Measurements from ENCODE around the gene CFAP61. TPM values are rescaled to one million over a fixed set of nuclear protein-coding genes. Genes with fewer than 3 reads are reported as not detected.

Gene CFAP61
- polyA plus RNA-seq, 1 of the 3 experiments (the other 2 are of a cell fraction) = 0.26 TPM

DNA sequence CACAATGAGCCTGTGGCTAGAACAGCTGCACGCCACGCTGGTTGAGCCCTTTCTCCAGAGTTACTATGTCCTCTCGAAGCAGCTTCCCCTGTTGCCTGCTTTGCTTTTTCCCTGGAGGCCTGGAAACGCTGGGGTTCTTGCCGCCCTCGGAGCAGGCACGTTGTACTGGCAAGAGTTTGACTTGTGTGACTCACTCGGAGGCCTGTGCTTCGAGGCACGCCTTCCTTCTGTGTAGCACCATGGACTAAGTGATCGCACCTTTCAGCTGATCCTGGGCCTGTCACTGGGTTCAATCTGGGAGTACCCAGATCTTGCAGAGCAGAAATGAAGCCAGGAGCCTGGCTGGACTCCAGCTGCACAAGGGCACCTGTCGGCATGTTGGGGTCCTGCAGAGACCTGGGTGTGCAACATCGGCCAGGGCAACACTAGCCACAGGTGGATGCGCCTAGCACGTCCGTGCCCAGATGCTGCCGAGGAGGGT is 320.8 kb downstream of the CFAP61 start:
- Histone ChIP-seq H3K4me3 (ENCODE audit: low read depth in 2 of 2, low read length in 1 of 2) (no peak overlapping the region), H3K9me3 (no peaks in the 10 kb centered on the region), H3K36me3 (replicated peaks in 1 of 2; ENCODE audit: control insufficient read depth in 1 of 2, insufficient read depth in 2 of 2, low read length in 1 of 2) (no peaks in the 10 kb centered on the region), H3K9ac (no peak overlapping the region), H3K27ac (ENCODE audit: low read depth in 2 of 2, low read length in 1 of 2) (no peak overlapping the region), H3K9me2 (no peaks in the 10 kb centered on the region), H3K27me3 (ENCODE audit: insufficient read depth) (peaks cover 52% of the 10 kb centered on the region), H4K20me1 (ENCODE audit: insufficient read depth) (no peaks in the 10 kb centered on the region), H2AFZ (ENCODE audit: low read depth) (no peak overlapping the region), H3F3A (replicated peaks; ENCODE audit: insufficient read depth) (no peaks in the 10 kb centered on the region), H3K4me1 (ENCODE audit: control insufficient read depth in 1 of 2, insufficient read depth in 2 of 2, low read depth in 1 of 2, low read length in 1 of 2) (no peaks in the 10 kb centered on the region; a peak in 1 of 4 replicates), H3K4me2 (no peak overlapping the region), H3K79me2 (ENCODE audit: insufficient read depth) (no peaks in the 10 kb centered on the region)
- TF ChIP-seq JUND (IDR thresholded peaks at IDR 0.05) (no peak), RXRA (IDR thresholded peaks at IDR 0.05; ENCODE audit: borderline replicate concordance, low read depth) (no peak), POLR2AphosphoS5 (IDR thresholded peaks at IDR 0.05; ENCODE audit: low read depth, low read length) (no peak), FOSL2 (IDR thresholded peaks at IDR 0.05; ENCODE audit: borderline replicate concordance, low read depth) (no peak), ELF1 (IDR thresholded peaks at IDR 0.05) (no peak), NFIC (IDR thresholded peaks at IDR 0.05; ENCODE audit: borderline replicate concordance) (no peak), GABPA (IDR thresholded peaks at IDR 0.05; ENCODE audit: low read depth) (no peak), SIN3A (IDR thresholded peaks at IDR 0.05; ENCODE audit: borderline replicate concordance, low read depth, low read length) (no peak), SMC3 (IDR thresholded peaks at IDR 0.05; ENCODE audit: low read depth, low read length) (no peak), RFX5 (IDR thresholded peaks at IDR 0.05; ENCODE audit: low read length) (no peak), CHD2 (IDR thresholded peaks at IDR 0.05; ENCODE audit: low read length, partially characterized antibody) (no peak)
- TF ChIP-seq, protein P1, sequence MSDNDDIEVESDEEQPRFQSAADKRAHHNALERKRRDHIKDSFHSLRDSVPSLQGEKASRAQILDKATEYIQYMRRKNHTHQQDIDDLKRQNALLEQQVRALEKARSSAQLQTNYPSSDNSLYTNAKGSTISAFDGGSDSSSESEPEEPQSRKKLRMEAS (IDR thresholded peaks at IDR 0.05; ENCODE audit: low read depth) = no peak
- TF ChIP-seq, protein P2, sequence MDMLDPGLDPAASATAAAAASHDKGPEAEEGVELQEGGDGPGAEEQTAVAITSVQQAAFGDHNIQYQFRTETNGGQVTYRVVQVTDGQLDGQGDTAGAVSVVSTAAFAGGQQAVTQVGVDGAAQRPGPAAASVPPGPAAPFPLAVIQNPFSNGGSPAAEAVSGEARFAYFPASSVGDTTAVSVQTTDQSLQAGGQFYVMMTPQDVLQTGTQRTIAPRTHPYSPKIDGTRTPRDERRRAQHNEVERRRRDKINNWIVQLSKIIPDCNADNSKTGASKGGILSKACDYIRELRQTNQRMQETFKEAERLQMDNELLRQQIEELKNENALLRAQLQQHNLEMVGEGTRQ (IDR thresholded peaks at IDR 0.05; ENCODE audit: borderline replicate concordance, low read depth, low read length) = no peak
- no peak for DNase-seq
- 34% methylated on average over 12 of the region's 17 CpGs for WGBS (ENCODE audit: low lambda C conversion rate)
- POLR2A ChIA-PET = no interaction called here
- CTCF ChIA-PET = interaction anchor here (1.4 to 5.2 kb wide), 2 partner anchors 11 to 13 kb away, joined by 4 to 36 read pairs; no protein-coding TSS in a partner anchor

DNA sequence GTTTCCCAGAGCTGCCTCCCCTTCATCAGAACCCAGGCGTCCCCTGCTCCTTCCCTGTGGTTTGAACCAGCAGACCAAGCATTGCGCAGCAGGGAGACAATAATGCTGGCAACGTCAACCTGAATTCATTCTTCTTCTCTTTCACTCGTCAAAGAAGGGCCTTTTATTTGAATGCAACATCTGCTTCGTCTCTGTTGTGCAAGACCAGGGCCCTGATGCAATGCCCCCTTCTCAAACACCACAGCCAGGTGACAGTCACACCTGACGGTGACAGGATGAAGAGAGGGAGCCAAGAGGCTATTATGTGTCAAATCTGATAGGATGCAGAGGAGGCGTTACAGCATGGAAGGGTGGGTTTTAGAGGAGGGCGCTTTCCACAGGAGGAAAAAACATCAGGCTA is 323.5 kb downstream of the CFAP61 start:
- Histone ChIP-seq H3K27me3 (ENCODE audit: insufficient read depth) (peaks cover 37% of the 10 kb centered on the region), H3F3A (replicated peaks; ENCODE audit: insufficient read depth) (no peaks in the 10 kb centered on the region), H3K36me3 (replicated peaks in 1 of 2; ENCODE audit: control insufficient read depth in 1 of 2, insufficient read depth in 2 of 2, low read length in 1 of 2) (no peaks in the 10 kb centered on the region), H3K9me2 (no peaks in the 10 kb centered on the region), H3K9ac (no peak overlapping the region), H4K20me1 (ENCODE audit: insufficient read depth) (no peaks in the 10 kb centered on the region), H3K79me2 (ENCODE audit: insufficient read depth) (no peaks in the 10 kb centered on the region), H3K9me3 (no peaks in the 10 kb centered on the region), H3K4me3 (ENCODE audit: low read depth in 2 of 2, low read length in 1 of 2) (no peak overlapping the region), H3K4me1 (ENCODE audit: control insufficient read depth in 1 of 2, insufficient read depth in 2 of 2, low read depth in 1 of 2, low read length in 1 of 2) (no peaks in the 10 kb centered on the region), H3K27ac (ENCODE audit: low read depth in 2 of 2, low read length in 1 of 2) (no peak overlapping the region), H2AFZ (ENCODE audit: low read depth) (no peak overlapping the region), H3K4me2 (no peak overlapping the region)
- TF ChIP-seq FOSL2 (IDR thresholded peaks at IDR 0.05; ENCODE audit: borderline replicate concordance, low read depth) (no peak), TEAD4 (IDR thresholded peaks at IDR 0.05; ENCODE audit: borderline replicate concordance, insufficient read depth) (no peak), MEF2A (IDR thresholded peaks at IDR 0.05; ENCODE audit: borderline replicate concordance, low read depth) (no peak), JUND (IDR thresholded peaks at IDR 0.05) (no peak), GATA2 (CRISPR knock-in tag; IDR thresholded peaks at IDR 0.05) (no peak), SIN3A (IDR thresholded peaks at IDR 0.05; ENCODE audit: borderline replicate concordance, low read depth, low read length) (no peak), NRF1 (IDR thresholded peaks at IDR 0.05; ENCODE audit: low read depth, low read length) (no peak), EP300 (IDR thresholded peaks at IDR 0.05; ENCODE audit: borderline replicate concordance in 1 of 2, low read depth in 1 of 2, low read length in 1 of 2) (no peak), RXRA (IDR thresholded peaks at IDR 0.05; ENCODE audit: borderline replicate concordance, low read depth) (no peak), MXI1 (IDR thresholded peaks at IDR 0.05; ENCODE audit: low read depth, low read length) (no peak), EZH2phosphoT487 (IDR thresholded peaks at IDR 0.05; ENCODE audit: borderline replicate concordance, low read depth) (no peak), CHD2 (IDR thresholded peaks at IDR 0.05; ENCODE audit: low read length, partially characterized antibody) (no peak), RFX5 (IDR thresholded peaks at IDR 0.05; ENCODE audit: low read length) (no peak), TCF12 (IDR thresholded peaks at IDR 0.05) (no peak), ELF1 (IDR thresholded peaks at IDR 0.05) (no peak), TAF1 (IDR thresholded peaks at IDR 0.05; ENCODE audit: borderline replicate concordance, low read depth, low read length) (no peak)
- TF ChIP-seq, protein P3, sequence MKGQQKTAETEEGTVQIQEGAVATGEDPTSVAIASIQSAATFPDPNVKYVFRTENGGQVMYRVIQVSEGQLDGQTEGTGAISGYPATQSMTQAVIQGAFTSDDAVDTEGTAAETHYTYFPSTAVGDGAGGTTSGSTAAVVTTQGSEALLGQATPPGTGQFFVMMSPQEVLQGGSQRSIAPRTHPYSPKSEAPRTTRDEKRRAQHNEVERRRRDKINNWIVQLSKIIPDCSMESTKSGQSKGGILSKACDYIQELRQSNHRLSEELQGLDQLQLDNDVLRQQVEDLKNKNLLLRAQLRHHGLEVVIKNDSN (IDR thresholded peaks at IDR 0.05; ENCODE audit: borderline replicate concordance, low read depth) = no peak
- TF ChIP-seq, protein P2 (IDR thresholded peaks at IDR 0.05; ENCODE audit: borderline replicate concordance, low read depth, low read length) = no peak
- TF ChIP-seq, protein P4, sequence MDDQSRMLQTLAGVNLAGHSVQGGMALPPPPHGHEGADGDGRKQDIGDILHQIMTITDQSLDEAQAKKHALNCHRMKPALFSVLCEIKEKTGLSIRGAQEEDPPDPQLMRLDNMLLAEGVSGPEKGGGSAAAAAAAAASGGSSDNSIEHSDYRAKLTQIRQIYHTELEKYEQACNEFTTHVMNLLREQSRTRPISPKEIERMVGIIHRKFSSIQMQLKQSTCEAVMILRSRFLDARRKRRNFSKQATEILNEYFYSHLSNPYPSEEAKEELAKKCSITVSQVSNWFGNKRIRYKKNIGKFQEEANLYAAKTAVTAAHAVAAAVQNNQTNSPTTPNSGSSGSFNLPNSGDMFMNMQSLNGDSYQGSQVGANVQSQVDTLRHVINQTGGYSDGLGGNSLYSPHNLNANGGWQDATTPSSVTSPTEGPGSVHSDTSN (IDR thresholded peaks at IDR 0.05) = no peak
- POLR2A ChIA-PET = no interaction called here
- 28% methylated on average over 8 of the region's 8 CpGs for WGBS (ENCODE audit: low lambda C conversion rate)
- CTCF ChIA-PET = interaction anchor here (1.1 to 1.5 kb wide), 3 partner anchors 15 to 218 kb away, joined by 3 read pairs; no protein-coding TSS in a partner anchor
- no peak for DNase-seq
